Sigmoid colon (tissue), 7 donors: ENCODE measurements around the gene ABAT. TPM values are rescaled to one million over a fixed set of nuclear protein-coding genes. Genes with fewer than 3 reads are reported as not detected.

Experiments used
- DNase-seq: peaks from one replicate; pipeline ENCODE4 v3.0.0-alpha.2; 2019
- H3K27ac ChIP-seq, 4 donors: fragments of 200-600 bp; sonication (generic); one replicate each; pipeline ENCODE4 v1.5.1; 2016 to 2019; ENCODE audit warnings: mild to moderate bottlenecking in 1 of 4
- H3K27me3 ChIP-seq, 3 donors: fragments of 200-600 bp; sonication (generic); one replicate each; pipeline ENCODE4 v1.5.1; 2019; ENCODE audit warnings: mild to moderate bottlenecking in 1 of 3
- H3K36me3 ChIP-seq, 4 donors: fragments of 200-600 bp; sonication (generic); one replicate each; pipeline ENCODE4 v1.5.1; 2016 to 2019
- H3K4me1 ChIP-seq, 4 donors: fragments of 200-600 bp; sonication (generic); one replicate each; pipeline ENCODE4 v1.5.1; 2017 to 2019
- H3K4me3 ChIP-seq, 4 donors: fragments of 200-600 bp; sonication (generic); one replicate each; pipeline ENCODE4 v1.5.1; 2017 to 2019; ENCODE audit warnings: mild to moderate bottlenecking in 2 of 4, moderate library complexity in 1 of 4
- H3K9me3 ChIP-seq, 4 donors: fragments of 200-600 bp in 3 of 4; sonication (generic) in 3 of 4; one replicate each; pipeline versions ENCODE4 v1.5.1 to v1.6.1; 2013 to 2019
- CTCF ChIP-seq, 4 experiments: fragments of 450-650 bp in 3 of 4; fragments of 200-600 bp in 1 of 4; IDR thresholded peaks; one replicate each; pipeline ENCODE4 v1.5.1; 2016 to 2019; ENCODE audit warnings: antibody characterized with exemption in 4 of 4, mild to moderate bottlenecking in 3 of 4, moderate library complexity in 2 of 4
- EP300 ChIP-seq, 4 donors: sonication (generic); formaldehyde crosslinking; IDR thresholded peaks; one replicate each; pipeline ENCODE4 v1.6.1; 2017; ENCODE audit warnings: antibody characterized with exemption in 4 of 4
- POLR2A ChIP-seq, 2 donors: fragments of 450-650 bp; IDR thresholded peaks; one replicate each; pipeline ENCODE4 v1.6.1; 2016; ENCODE audit warnings: antibody characterized with exemption in 2 of 2, mild to moderate bottlenecking in 2 of 2, moderate library complexity in 2 of 2
- POLR2AphosphoS5 ChIP-seq, 4 donors: sonication (generic); formaldehyde crosslinking; IDR thresholded peaks; one replicate each; pipeline ENCODE4 v1.6.1; 2017; ENCODE audit warnings: antibody characterized with exemption in 4 of 4
- WGBS, 2 donors: extraction: QIAGEN DNeasy Blood & Tissue Kit; methylation state at CpG; one replicate each; pipeline ENCODE4 v1.1.7; 2013; 5-methylcytosine and 5-hydroxymethylcytosine counted together
- intact Hi-C: fragments of 100-400 bp; cut with DNase I; formaldehyde crosslinking; loops from one replicate; pipeline ENCODE4 v1.15.1; 2023
- polyA plus RNA-seq, 3 donors: library from polyadenylated mRNA; stranded (reverse); fragments of 200-250 nt; gene quantifications; one replicate each; pipeline ENCODE4 v1.2.3, GENCODE V29; 2013
- total RNA-seq, 4 donors: library from RNA; depleted of rRNA; stranded (reverse); fragments of >200 nt; gene quantifications; one replicate each; pipeline ENCODE4 v1.1.0, GENCODE V29; 2016
- donor health status: healthy with polysubstance abuse.
- donor health status: Bipolar disorder and iron deficiency.
- donor health status: healthy.

The ABAT gene
- total and polyA plus RNA-seq, 7 donors = 4.1 to 12.0 (median 8.2) TPM

GRCh38 chr16:8722025-8722348 is 47.6 kb downstream of the ABAT start:
- WGBS, 2 donors = 40 to 68% methylated on average over 4 of the region's 4 CpGs
- H3K27me3 ChIP-seq = no peaks in the 10 kb centered on the region
- no peak for DNase-seq
- TF ChIP-seq POLR2A (IDR thresholded peaks at IDR 0.05) = no peak
- TF ChIP-seq POLR2AphosphoS5 (IDR thresholded peaks at IDR 0.05) = no peak
- no peak for TF ChIP-seq CTCF (IDR thresholded peaks at IDR 0.05)
- TF ChIP-seq EP300 (IDR thresholded peaks at IDR 0.05) = no peak
- peaks cover 0 to 6% (median 1%) of the 10 kb centered on the region in 4 donors for H3K9me3 ChIP-seq
- intact Hi-C loops = no loop called here
- no peaks in the 10 kb centered on the region for H3K36me3 ChIP-seq
- H3K27ac ChIP-seq = no peak overlapping the region
- H3K4me1 ChIP-seq = no peaks in the 10 kb centered on the region
- no peak overlapping the region for H3K4me3 ChIP-seq

- Histone ChIP-seq H3K4me3 (no peak overlapping the region), H3K4me1 (no peaks in the 10 kb centered on the region), H3K27ac (no peak overlapping the region), H3K9me3 (no peaks in the 10 kb centered on the region), H3K36me3 (no peaks in the 10 kb centered on the region), H3K27me3 (no peaks in the 10 kb centered on the region)
- TF ChIP-seq EP300 (IDR thresholded peaks at IDR 0.05) = no peak
- TF ChIP-seq POLR2A (IDR thresholded peaks at IDR 0.05) = no peak
- no peak for TF ChIP-seq POLR2AphosphoS5 (IDR thresholded peaks at IDR 0.05)
- TF ChIP-seq CTCF (IDR thresholded peaks at IDR 0.05) = no peak
- peak; percentile 26 for DNase-seq
- intact Hi-C loops = no loop called here
- WGBS, 2 donors = 80 to 81% methylated on average over 7 of the region's 7 CpGs
Measured at GRCh38 chr16:8725513-8726178, 51.2 kb downstream of the ABAT start.

DNA sequence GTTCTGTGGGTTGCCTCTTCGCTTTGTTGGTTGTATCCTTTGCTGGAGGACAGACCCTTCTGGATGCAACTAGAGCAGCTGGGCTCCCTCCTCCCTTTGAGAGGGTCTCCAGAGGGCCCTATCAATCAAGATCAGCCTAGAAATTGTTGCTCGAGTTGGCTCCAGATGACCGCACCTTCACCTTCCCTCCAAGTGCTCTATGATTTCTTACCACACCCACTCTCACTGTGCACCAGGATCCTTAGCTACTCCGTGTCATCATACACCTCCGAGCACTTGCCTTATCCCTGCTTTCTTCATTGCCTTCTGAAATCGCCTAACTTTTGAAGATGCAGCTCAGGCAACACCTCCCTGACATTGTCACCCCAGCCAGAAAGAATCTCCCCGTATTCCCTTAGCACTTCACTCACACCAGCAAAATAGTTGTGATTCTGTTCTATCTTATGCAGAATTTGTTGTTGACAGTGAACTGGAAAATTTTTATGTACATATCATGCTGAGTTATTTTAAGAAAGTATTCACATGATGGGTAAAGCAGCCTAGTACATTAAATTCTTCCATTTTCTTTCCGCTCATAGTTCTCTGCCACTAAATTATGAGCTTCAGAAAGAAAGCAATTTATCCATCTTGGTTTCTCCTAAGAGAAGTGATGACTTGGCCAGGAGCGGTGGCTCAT is 52.9 kb downstream of the ABAT start:
- WGBS, 2 donors = 88 to 89% methylated on average over 9 of the region's 9 CpGs
- Histone ChIP-seq H3K27me3 (no peaks in the 10 kb centered on the region), H3K36me3 (no peaks in the 10 kb centered on the region), H3K4me3 (no peak overlapping the region), H3K4me1 (no peaks in the 10 kb centered on the region), H3K9me3 (no peaks in the 10 kb centered on the region), H3K27ac (no peak overlapping the region)
- intact Hi-C loops = no loop called here
- DNase-seq = peak; percentile 6
- TF ChIP-seq POLR2AphosphoS5 (IDR thresholded peaks at IDR 0.05) = no peak
- TF ChIP-seq EP300 (IDR thresholded peaks at IDR 0.05) = no peak
- TF ChIP-seq CTCF (IDR thresholded peaks at IDR 0.05) = no peak
- TF ChIP-seq POLR2A (IDR thresholded peaks at IDR 0.05) = no peak

GRCh38 chr16:8727857-8728618 is 53.6 kb downstream of the ABAT start:
- Histone ChIP-seq H3K27ac (no peak overlapping the region), H3K36me3 (no peaks in the 10 kb centered on the region), H3K27me3 (no peaks in the 10 kb centered on the region), H3K4me1 (no peaks in the 10 kb centered on the region), H3K9me3 (no peaks in the 10 kb centered on the region), H3K4me3 (no peak overlapping the region)
- TF ChIP-seq POLR2AphosphoS5 (IDR thresholded peaks at IDR 0.05) (no peak), CTCF (IDR thresholded peaks at IDR 0.05) (no peak), EP300 (IDR thresholded peaks at IDR 0.05) (no peak), POLR2A (IDR thresholded peaks at IDR 0.05) (no peak)
- WGBS, 2 donors = 79 to 85% methylated on average over 13 of the region's 13 CpGs
- intact Hi-C loops = no loop called here
- no peak for DNase-seq
